Myometrial cell (primary cell): ENCODE results near the gene ZBED2. TPM values are rescaled to one million over a fixed set of nuclear protein-coding genes. Genes with fewer than 3 reads are reported as not detected.

ENCODE experiments used
- total RNA-seq: library from RNA; depleted of rRNA; stranded (reverse); fragments of >200 nt; gene quantifications from 2 replicates; pipeline ENCODE4 v1.2.3, GENCODE V29; 2015

ZBED2 gene, protein sequence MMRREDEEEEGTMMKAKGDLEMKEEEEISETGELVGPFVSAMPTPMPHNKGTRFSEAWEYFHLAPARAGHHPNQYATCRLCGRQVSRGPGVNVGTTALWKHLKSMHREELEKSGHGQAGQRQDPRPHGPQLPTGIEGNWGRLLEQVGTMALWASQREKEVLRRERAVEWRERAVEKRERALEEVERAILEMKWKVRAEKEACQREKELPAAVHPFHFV
- not detected in 2 replicates for total RNA-seq

GRCh38 chr3:111595232-111595631 is at the start of gene ZBED2:
Gene ZBED2 (minus strand): TSS chr3:111595346. CDS start chr3:111594201, 1,145 bp downstream.

Other genes starting within 250 kb of the ZBED2 start
- not detected in 2 replicates for gene CD96, start 53.1 kb downstream of the ZBED2 start, total RNA-seq
- gene PLCXD2, start 79.3 kb upstream of the ZBED2 start, total RNA-seq, result under 0.01 TPM in 2 replicates